H9 (cell line): ENCODE data around the gene CEMIP. TPM values are rescaled to one million over a fixed set of nuclear protein-coding genes. Genes with fewer than 3 reads are reported as not detected.

Source experiments
- DNase-seq: peaks from one replicate; pipeline ENCODE4 v3.0.0-alpha.2; 2017
- H2AFZ ChIP-seq: one replicate; pipeline ENCODE4 v1.6.1; 2013; ENCODE audit warnings: mild to moderate bottlenecking, low read length, control low read depth, moderate library complexity
- H2AK5ac ChIP-seq: 2 replicates; pipeline ENCODE4 v1.6.1; 2013; ENCODE audit warnings: low read length, control low read depth, mixed read lengths; ENCODE audit not compliant: insufficient read length
- H2BK120ac ChIP-seq: one replicate; pipeline ENCODE4 v1.6.1; 2013; ENCODE audit warnings: low read depth, mild to moderate bottlenecking, low read length, control low read depth, inconsistent platforms; ENCODE audit not compliant: poor library complexity, severe bottlenecking
- H2BK12ac ChIP-seq: 2 replicates; pipeline ENCODE4 v1.6.1; 2013; ENCODE audit warnings: low read length, control low read depth, mixed read lengths, low read depth; ENCODE audit not compliant: insufficient read length
- H2BK15ac ChIP-seq: 2 replicates; pipeline ENCODE4 v1.6.1; 2013; ENCODE audit warnings: low read depth, low read length, control low read depth
- H2BK20ac ChIP-seq: one replicate; pipeline ENCODE4 v1.6.1; 2013; ENCODE audit warnings: low read depth, mild to moderate bottlenecking, low read length, control low read depth, inconsistent platforms; ENCODE audit not compliant: poor library complexity, severe bottlenecking
- H2BK5ac ChIP-seq: 2 replicates; pipeline ENCODE4 v1.6.1; 2013; ENCODE audit warnings: low read length, control low read depth, mixed read lengths; ENCODE audit not compliant: insufficient read length
- H3K14ac ChIP-seq: 2 replicates; pipeline ENCODE4 v1.6.1; 2013; ENCODE audit warnings: low read length, control low read depth; ENCODE audit not compliant: insufficient read depth
- H3K18ac ChIP-seq: 2 replicates; pipeline ENCODE4 v1.6.1; 2013; ENCODE audit warnings: low read depth, mild to moderate bottlenecking, mixed read lengths, low read length, control low read depth; ENCODE audit not compliant: insufficient read length
- H3K23ac ChIP-seq: 2 replicates; pipeline ENCODE4 v1.6.1; 2013; ENCODE audit warnings: low read length, control low read depth, mixed read lengths, low read depth; ENCODE audit not compliant: insufficient read length
- H3K23me2 ChIP-seq: 2 replicates; pipeline ENCODE4 v1.6.1; 2013; ENCODE audit warnings: low read depth, mild to moderate bottlenecking, mixed read lengths, low read length, control low read depth; ENCODE audit not compliant: insufficient read length, poor library complexity, severe bottlenecking
- H3K27ac ChIP-seq: 2 replicates; pipeline ENCODE4 v1.5.1; 2013; ENCODE audit warnings: low read length, control low read depth, mixed read lengths, low read depth; ENCODE audit not compliant: insufficient read length
- H3K27me3 ChIP-seq: 2 replicates; pipeline ENCODE4 v1.6.1; 2013; ENCODE audit warnings: low read length, control low read depth, inconsistent platforms; ENCODE audit not compliant: insufficient read depth
- H3K4ac ChIP-seq: 2 replicates; pipeline ENCODE4 v1.6.1; 2013; ENCODE audit warnings: low read depth, mild to moderate bottlenecking, control low read depth, inconsistent platforms, low read length, moderate library complexity
- H3K4me1 ChIP-seq: 2 replicates; pipeline ENCODE4 v1.6.1; 2013; ENCODE audit warnings: low read length, control low read depth, inconsistent platforms; ENCODE audit not compliant: insufficient read depth
- H3K4me2 ChIP-seq: 2 replicates; pipeline ENCODE4 v1.6.1; 2013; ENCODE audit warnings: low read length, control low read depth, mixed read lengths; ENCODE audit not compliant: insufficient read length, insufficient read depth
- H3K56ac ChIP-seq: 2 replicates; pipeline ENCODE4 v1.6.1; 2013; ENCODE audit warnings: low read depth, mild to moderate bottlenecking, mixed read lengths, low read length, control low read depth; ENCODE audit not compliant: insufficient read length
- H3K79me1 ChIP-seq: 2 replicates; pipeline ENCODE4 v1.6.1; 2013; ENCODE audit warnings: low read depth, mild to moderate bottlenecking, moderate library complexity, low read length, control low read depth, inconsistent platforms; ENCODE audit not compliant: insufficient read depth, poor library complexity, severe bottlenecking
- H3K79me2 ChIP-seq: 2 replicates; pipeline ENCODE4 v1.6.1; 2013; ENCODE audit warnings: low read length, control low read depth, inconsistent platforms; ENCODE audit not compliant: insufficient read depth
- H3K9ac ChIP-seq: 2 replicates; pipeline ENCODE4 v1.6.1; 2013; ENCODE audit warnings: low read length, control low read depth, mixed read lengths; ENCODE audit not compliant: insufficient read length; ENCODE audit errors: extremely low read depth
- H3K9me3 ChIP-seq: one replicate; pipeline ENCODE4 v1.6.1; 2013; ENCODE audit warnings: low read depth, low read length, inconsistent platforms; ENCODE audit not compliant: control insufficient read depth
- H3T11ph ChIP-seq: one replicate; pipeline ENCODE4 v1.6.1; 2013; ENCODE audit warnings: mild to moderate bottlenecking, low read length, control low read depth, inconsistent platforms
- H4K20me1 ChIP-seq: one replicate; pipeline ENCODE4 v1.6.1; 2013; ENCODE audit not compliant: control insufficient read depth, insufficient read length, insufficient read depth
- H4K5ac ChIP-seq: 2 replicates; pipeline ENCODE4 v1.6.1; 2013; ENCODE audit warnings: low read depth, mild to moderate bottlenecking, mixed read lengths, low read length, control low read depth; ENCODE audit not compliant: insufficient read length
- H4K8ac ChIP-seq: replicated peaks from 2 replicates; pipeline ENCODE4 v1.6.1; 2013; ENCODE audit warnings: low read length, control low read depth, mixed read lengths, low read depth; ENCODE audit not compliant: insufficient read length
- H4K91ac ChIP-seq: 2 replicates; pipeline ENCODE4 v1.6.1; 2013; ENCODE audit warnings: low read depth, mild to moderate bottlenecking, moderate library complexity, mixed read lengths, low read length, control low read depth; ENCODE audit not compliant: insufficient read length
- H3K27ac Mint-ChIP-seq, 3 experiments: 2 replicates in 2 of 3; 3 replicates in 1 of 3; pipeline ENCODE4 v1.8.0; 2020 to 2021; ENCODE audit warnings: mixed read lengths in 3 of 3, mild to moderate bottlenecking in 1 of 3, moderate library complexity in 1 of 3
- H3K27me3 Mint-ChIP-seq: 2 replicates; pipeline ENCODE4 v1.8.0; 2021; ENCODE audit warnings: low read depth, mild to moderate bottlenecking, moderate library complexity, mixed read lengths
- H3K36me3 Mint-ChIP-seq, 3 experiments: 2 replicates in 2 of 3; 3 replicates in 1 of 3; pipeline ENCODE4 v1.8.0; 2020 to 2021; ENCODE audit warnings: low read depth in 3 of 3, mixed read lengths in 3 of 3; ENCODE audit not compliant: insufficient read depth in 1 of 3
- H3K4me1 Mint-ChIP-seq, 2 experiments: 2 replicates each; pipeline ENCODE4 v1.8.0; 2020; ENCODE audit warnings: mixed read lengths in 2 of 2
- H3K4me3 Mint-ChIP-seq, 2 experiments: 2 replicates in 1 of 2; 3 replicates in 1 of 2; pipeline ENCODE4 v1.8.0; 2020 to 2021; ENCODE audit warnings: mild to moderate bottlenecking in 2 of 2, mixed read lengths in 2 of 2, moderate library complexity in 1 of 2
- H3K9me3 Mint-ChIP-seq, 2 experiments: 2 replicates in 1 of 2; 3 replicates in 1 of 2; pipeline ENCODE4 v1.8.0; 2020; ENCODE audit warnings: mild to moderate bottlenecking in 2 of 2, mixed read lengths in 2 of 2, moderate library complexity in 1 of 2
- CTCF ChIP-seq: fragments of 200-600 bp; sonication (generic); conservative IDR thresholded peaks from 3 replicates; pipeline ENCODE4 v1.8.0; 2021; ENCODE audit warnings: antibody characterized with exemption, mild to moderate bottlenecking
- WGBS: extraction: QIAGEN DNeasy Blood & Tissue Kit; methylation state at CpG from one replicate; pipeline ENCODE4 v1.1.7; 2013; ENCODE audit warnings: missing lambda C conversion rate, low lambda C conversion rate, mixed read lengths; ENCODE audit not compliant: insufficient read length; ENCODE audit errors: extremely low coverage; 5-methylcytosine and 5-hydroxymethylcytosine counted together
- total RNA-seq: library from RNA; stranded (reverse); gene quantifications from 2 replicates; pipeline ENCODE4 v1.2.1, GENCODE V29; 2021

Gene CEMIP
- total RNA-seq, 1 experiment from 2014 or later = 0.09 TPM

DNA sequence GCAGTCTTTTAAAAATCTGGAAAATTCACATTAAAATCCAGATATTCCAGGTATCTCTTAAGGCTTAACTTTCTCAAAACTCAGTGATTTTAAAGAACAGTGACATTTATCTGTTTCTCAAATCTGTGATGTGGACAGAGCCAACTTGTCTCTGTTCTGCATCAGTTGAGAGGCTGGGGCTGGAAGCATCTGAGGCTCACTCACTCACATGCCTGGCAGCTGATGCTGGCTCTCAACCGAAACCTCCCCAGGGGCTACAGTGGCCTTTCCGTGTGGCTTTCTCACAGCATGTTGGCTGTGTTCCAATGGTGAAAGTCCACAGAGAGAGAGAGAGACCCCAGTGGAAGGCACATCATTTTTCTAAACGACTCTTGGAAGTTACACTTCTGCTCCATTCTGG lies 53.5 kb downstream of the CEMIP start:
- Mint-ChIP-seq H3K4me3 (no peak overlapping the region), H3K9me3 (no peaks in the 10 kb centered on the region), H3K27ac (peak overlapping the region in 1 of 3 experiments; percentile 16; a peak in 1 of 7 replicates), H3K36me3 (no peaks in the 10 kb centered on the region; a peak in 2 of 7 replicates), H3K27me3 (peaks cover 3% of the 10 kb centered on the region; the same call in 1 of the 2 replicates), H3K4me1 (peaks cover 32 to 37% of the 10 kb centered on the region in 2 experiments)
- Histone ChIP-seq H3K9me3 (no peaks in the 10 kb centered on the region), H3K4ac (no peak overlapping the region), H3K9ac (no peak overlapping the region), H2BK12ac (no peak overlapping the region), H3K79me2 (no peaks in the 10 kb centered on the region), H4K91ac (no peak overlapping the region), H3K27ac (no peak overlapping the region), H3K27me3 (no peaks in the 10 kb centered on the region), H3T11ph (no peak overlapping the region), H3K14ac (no peak overlapping the region), H4K8ac (no peak overlapping the region), H2BK5ac (no peak overlapping the region), H3K79me1 (no peaks in the 10 kb centered on the region), H3K4me2 (no peak overlapping the region), H2BK15ac (no peak overlapping the region), H2AK5ac (no peak overlapping the region), H4K5ac (no peak overlapping the region), H3K23ac (no peak overlapping the region), H3K23me2 (no peaks in the 10 kb centered on the region), H3K56ac (no peak overlapping the region), H3K18ac (no peak overlapping the region), H2BK120ac (no peak overlapping the region), H3K4me1 (peaks cover 13% of the 10 kb centered on the region), H2BK20ac (no peak overlapping the region), H4K20me1 (no peaks in the 10 kb centered on the region), H2AFZ (no peak overlapping the region)
- no peak for DNase-seq
- TF ChIP-seq CTCF = no peak
- no CpG with 5 or more reads among the region's 3 CpGs for WGBS
